ENCODE results near the gene RIN1. TPM values are rescaled to one million over a fixed set of nuclear protein-coding genes. Genes with fewer than 3 reads are reported as not detected.

The RIN1 gene
- total and polyA plus RNA-seq, 2 of the 13 experiments (the other 11 are each of a cell fraction or from before 2014, with no cell fraction given) = 2.4 to 4.1 TPM

DNA sequence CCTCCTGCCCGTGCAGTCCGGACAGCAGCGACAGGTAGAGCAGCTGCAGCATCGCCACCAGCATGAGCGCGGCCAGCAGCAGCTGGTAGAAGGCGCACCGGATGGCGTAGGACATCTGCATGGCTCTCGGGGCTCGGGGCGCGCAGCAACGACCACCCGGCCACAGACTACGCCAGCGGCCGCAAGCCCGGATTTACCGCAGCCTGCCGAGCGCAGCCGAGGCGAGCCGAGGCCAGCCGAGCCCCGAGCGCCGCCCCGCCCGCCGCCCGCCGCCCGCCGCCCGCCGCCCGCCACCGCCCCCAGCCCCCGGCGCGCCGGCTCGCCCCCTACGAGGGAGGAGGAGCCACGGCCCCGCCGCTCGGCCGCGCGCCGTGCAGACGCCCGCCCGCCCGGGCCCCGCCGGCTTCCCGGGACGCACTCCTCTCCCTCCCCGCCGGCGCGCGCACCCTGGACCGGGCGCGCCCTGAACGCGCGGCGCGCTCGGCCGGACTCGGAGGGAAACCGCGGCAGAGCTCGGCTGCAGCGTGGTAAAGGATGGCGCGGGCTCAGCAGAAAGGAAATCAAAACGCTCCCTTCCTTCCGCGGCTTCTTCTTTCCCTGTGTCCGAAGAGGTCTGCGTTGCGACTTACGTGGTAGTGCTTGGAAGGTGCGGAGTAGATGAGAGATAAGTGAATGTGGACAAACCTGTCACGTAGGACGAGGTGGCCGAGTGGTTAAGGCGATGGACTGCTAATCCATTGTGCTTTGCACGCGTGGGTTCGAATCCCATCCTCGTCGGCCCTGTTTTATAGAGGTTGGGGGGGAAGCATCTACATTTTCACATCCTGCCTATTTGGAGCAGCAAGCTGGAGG is 11.4 kb upstream of the RIN1 start, which contains the start of gene B4GAT1 (continued):
- TF ChIP-seq, protein P1, sequence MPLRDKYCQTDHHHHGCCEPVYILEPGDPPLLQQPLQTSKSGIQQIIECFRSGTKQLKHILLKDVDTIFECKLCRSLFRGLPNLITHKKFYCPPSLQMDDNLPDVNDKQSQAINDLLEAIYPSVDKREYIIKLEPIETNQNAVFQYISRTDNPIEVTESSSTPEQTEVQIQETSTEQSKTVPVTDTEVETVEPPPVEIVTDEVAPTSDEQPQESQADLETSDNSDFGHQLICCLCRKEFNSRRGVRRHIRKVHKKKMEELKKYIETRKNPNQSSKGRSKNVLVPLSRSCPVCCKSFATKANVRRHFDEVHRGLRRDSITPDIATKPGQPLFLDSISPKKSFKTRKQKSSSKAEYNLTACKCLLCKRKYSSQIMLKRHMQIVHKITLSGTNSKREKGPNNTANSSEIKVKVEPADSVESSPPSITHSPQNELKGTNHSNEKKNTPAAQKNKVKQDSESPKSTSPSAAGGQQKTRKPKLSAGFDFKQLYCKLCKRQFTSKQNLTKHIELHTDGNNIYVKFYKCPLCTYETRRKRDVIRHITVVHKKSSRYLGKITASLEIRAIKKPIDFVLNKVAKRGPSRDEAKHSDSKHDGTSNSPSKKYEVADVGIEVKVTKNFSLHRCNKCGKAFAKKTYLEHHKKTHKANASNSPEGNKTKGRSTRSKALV (CRISPR knock-in tag; IDR thresholded peaks at IDR 0.05) = 0 out of 2 replicates have a peak, but pooled peaks have one; percentile 43
- TF ChIP-seq ZNF891 (CRISPR knock-in tag; IDR thresholded peaks at IDR 0.05) (no peak; the same call in 1 of the 2 replicates), ZMYM2 (CRISPR knock-in tag; IDR thresholded peaks at IDR 0.05) (peak; percentile 87), SP1 (IDR thresholded peaks at IDR 0.05) (no peak), SP1 (CRISPR knock-in tag; IDR thresholded peaks at IDR 0.05) (peak; percentile 43; the same call in 1 of the 2 replicates), RFXANK (CRISPR knock-in tag; IDR thresholded peaks at IDR 0.05) (0 out of 2 replicates have a peak, but pooled peaks have one; percentile 23), RXRB (CRISPR knock-in tag; IDR thresholded peaks at IDR 0.05; ENCODE audit: borderline replicate concordance) (no peak; the same call in 1 of the 2 replicates), ZNF207 (IDR thresholded peaks at IDR 0.05; ENCODE audit: borderline replicate concordance) (no peak), SRY (CRISPR knock-in tag; IDR thresholded peaks at IDR 0.05) (peak; percentile 1; the same call in 1 of the 2 replicates), ATF7 (IDR thresholded peaks at IDR 0.05) (no peak), ATF7 (CRISPR knock-in tag; IDR thresholded peaks at IDR 0.05) (no peak), WIZ (CRISPR knock-in tag; IDR thresholded peaks at IDR 0.05) (no peak), BORCS8-MEF2B (CRISPR knock-in tag; IDR thresholded peaks at IDR 0.05) (0 out of 2 replicates have a peak, but pooled peaks have one; percentile 40)
- TF ChIP-seq, protein P2, sequence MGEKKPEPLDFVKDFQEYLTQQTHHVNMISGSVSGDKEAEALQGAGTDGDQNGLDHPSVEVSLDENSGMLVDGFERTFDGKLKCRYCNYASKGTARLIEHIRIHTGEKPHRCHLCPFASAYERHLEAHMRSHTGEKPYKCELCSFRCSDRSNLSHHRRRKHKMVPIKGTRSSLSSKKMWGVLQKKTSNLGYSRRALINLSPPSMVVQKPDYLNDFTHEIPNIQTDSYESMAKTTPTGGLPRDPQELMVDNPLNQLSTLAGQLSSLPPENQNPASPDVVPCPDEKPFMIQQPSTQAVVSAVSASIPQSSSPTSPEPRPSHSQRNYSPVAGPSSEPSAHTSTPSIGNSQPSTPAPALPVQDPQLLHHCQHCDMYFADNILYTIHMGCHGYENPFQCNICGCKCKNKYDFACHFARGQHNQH (CRISPR knock-in tag; IDR thresholded peaks at IDR 0.05) = peak; percentile 40; the same call in 1 of the 2 replicates
- TF ChIP-seq, protein P3, sequence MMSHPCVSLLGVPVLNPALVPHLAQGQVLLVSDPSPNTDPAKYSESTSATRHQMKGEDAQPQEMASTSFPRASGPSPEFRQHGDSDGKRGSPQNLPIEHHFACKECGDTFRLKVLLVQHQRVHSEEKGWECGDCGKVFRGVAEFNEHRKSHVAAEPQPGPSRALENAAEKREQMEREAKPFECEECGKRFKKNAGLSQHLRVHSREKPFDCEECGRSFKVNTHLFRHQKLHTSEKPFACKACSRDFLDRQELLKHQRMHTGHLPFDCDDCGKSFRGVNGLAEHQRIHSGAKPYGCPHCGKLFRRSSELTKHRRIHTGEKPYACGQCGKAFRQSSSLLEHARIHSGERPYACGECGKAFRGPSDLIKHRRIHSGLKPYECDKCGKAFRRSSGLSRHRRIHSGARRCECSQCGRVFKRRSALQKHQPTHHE (CRISPR knock-in tag; IDR thresholded peaks at IDR 0.05; ENCODE audit: borderline replicate concordance) = peak; percentile 64; the same call in 1 of the 2 replicates
- TF ChIP-seq, protein P4, sequence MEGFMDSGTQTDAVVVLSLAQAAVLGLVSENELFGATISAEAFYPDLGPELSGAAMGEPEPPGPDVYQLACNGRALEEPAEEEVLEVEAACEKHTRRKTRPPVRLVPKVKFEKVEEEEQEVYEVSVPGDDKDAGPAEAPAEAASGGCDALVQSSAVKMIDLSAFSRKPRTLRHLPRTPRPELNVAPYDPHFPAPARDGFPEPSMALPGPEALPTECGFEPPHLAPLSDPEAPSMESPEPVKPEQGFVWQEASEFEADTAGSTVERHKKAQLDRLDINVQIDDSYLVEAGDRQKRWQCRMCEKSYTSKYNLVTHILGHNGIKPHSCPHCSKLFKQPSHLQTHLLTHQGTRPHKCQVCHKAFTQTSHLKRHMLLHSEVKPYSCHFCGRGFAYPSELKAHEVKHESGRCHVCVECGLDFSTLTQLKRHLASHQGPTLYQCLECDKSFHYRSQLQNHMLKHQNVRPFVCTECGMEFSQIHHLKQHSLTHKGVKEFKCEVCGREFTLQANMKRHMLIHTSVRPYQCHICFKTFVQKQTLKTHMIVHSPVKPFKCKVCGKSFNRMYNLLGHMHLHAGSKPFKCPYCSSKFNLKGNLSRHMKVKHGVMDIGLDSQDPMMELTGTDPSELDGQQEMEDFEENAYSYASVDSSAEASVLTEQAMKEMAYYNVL (CRISPR knock-in tag; IDR thresholded peaks at IDR 0.05; ENCODE audit: borderline replicate concordance) = peak; percentile 13; the same call in 1 of the 2 replicates
- TF ChIP-seq, protein P5, sequence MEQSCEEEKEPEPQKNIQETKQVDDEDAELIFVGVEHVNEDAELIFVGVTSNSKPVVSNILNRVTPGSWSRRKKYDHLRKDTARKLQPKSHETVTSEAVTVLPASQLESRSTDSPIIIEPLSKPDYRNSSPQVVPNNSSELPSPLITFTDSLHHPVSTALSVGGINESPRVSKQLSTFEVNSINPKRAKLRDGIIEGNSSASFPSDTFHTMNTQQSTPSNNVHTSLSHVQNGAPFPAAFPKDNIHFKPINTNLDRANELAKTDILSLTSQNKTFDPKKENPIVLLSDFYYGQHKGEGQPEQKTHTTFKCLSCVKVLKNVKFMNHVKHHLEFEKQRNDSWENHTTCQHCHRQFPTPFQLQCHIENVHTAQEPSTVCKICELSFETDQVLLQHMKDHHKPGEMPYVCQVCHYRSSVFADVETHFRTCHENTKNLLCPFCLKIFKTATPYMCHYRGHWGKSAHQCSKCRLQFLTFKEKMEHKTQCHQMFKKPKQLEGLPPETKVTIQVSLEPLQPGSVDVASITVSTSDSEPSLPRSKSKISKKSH (CRISPR knock-in tag; IDR thresholded peaks at IDR 0.05; ENCODE audit: borderline replicate concordance) = peak; percentile 49; the same call in 1 of the 2 replicates
- TF ChIP-seq, protein P6, sequence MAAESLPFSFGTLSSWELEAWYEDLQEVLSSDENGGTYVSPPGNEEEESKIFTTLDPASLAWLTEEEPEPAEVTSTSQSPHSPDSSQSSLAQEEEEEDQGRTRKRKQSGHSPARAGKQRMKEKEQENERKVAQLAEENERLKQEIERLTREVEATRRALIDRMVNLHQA (CRISPR knock-in tag; IDR thresholded peaks at IDR 0.05) = no peak
- TF ChIP-seq, protein P7, sequence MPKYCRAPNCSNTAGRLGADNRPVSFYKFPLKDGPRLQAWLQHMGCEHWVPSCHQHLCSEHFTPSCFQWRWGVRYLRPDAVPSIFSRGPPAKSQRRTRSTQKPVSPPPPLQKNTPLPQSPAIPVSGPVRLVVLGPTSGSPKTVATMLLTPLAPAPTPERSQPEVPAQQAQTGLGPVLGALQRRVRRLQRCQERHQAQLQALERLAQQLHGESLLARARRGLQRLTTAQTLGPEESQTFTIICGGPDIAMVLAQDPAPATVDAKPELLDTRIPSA (CRISPR knock-in tag; IDR thresholded peaks at IDR 0.05; ENCODE audit: borderline replicate concordance) = no peak

Data from HepG2 (cell line).